Glutamatergic neuron (in vitro differentiated cells): Measurements from ENCODE around the gene DPPA2. TPM values are rescaled to one million over a fixed set of nuclear protein-coding genes. Genes with fewer than 3 reads are reported as not detected.

Experiments
- DNase-seq: peaks from one replicate; pipeline ENCODE4 v3.0.0; 2022
- H3K27ac Mint-ChIP-seq: one replicate; pipeline ENCODE4 v1.8.0; 2020; ENCODE audit warnings: mild to moderate bottlenecking, mixed read lengths, inconsistent platforms; ENCODE audit not compliant: unreplicated experiment
- H3K27me3 Mint-ChIP-seq: one replicate; pipeline ENCODE4 v1.8.0; 2020; ENCODE audit warnings: mild to moderate bottlenecking, moderate library complexity, mixed read lengths, inconsistent platforms; ENCODE audit not compliant: unreplicated experiment
- H3K36me3 Mint-ChIP-seq: one replicate; pipeline ENCODE4 v1.8.0; 2020; ENCODE audit warnings: mild to moderate bottlenecking, mixed read lengths, inconsistent platforms; ENCODE audit not compliant: unreplicated experiment
- H3K4me1 Mint-ChIP-seq: one replicate; pipeline ENCODE4 v1.8.0; 2020; ENCODE audit warnings: mild to moderate bottlenecking, low read depth, mixed read lengths, inconsistent platforms; ENCODE audit not compliant: unreplicated experiment
- H3K4me3 Mint-ChIP-seq: one replicate; pipeline ENCODE4 v1.8.0; 2020; ENCODE audit warnings: mild to moderate bottlenecking, mixed read lengths, inconsistent platforms; ENCODE audit not compliant: unreplicated experiment
- H3K9me3 Mint-ChIP-seq: one replicate; pipeline ENCODE4 v1.8.0; 2020; ENCODE audit warnings: mild to moderate bottlenecking, moderate library complexity, mixed read lengths, inconsistent platforms; ENCODE audit not compliant: unreplicated experiment
- CTCF ChIP-seq: fragments of 200-600 bp; sonication (generic); IDR thresholded peaks from one replicate; pipeline ENCODE4 v1.5.0; 2021; ENCODE audit not compliant: partially characterized antibody, unreplicated experiment
- total RNA-seq: library from RNA; stranded (reverse); fragmentation: NEBNext Ultra II Directional; extraction: Animal tissue kit (Norgen Biotek cat#: 25700); gene quantifications from one replicate; pipeline ENCODE4 v1.2.1, GENCODE V29; 2021; ENCODE audit not compliant: unreplicated experiment

The DPPA2 gene
- total RNA-seq, 1 donor from 2014 or later: 0.42 TPM

DNA sequence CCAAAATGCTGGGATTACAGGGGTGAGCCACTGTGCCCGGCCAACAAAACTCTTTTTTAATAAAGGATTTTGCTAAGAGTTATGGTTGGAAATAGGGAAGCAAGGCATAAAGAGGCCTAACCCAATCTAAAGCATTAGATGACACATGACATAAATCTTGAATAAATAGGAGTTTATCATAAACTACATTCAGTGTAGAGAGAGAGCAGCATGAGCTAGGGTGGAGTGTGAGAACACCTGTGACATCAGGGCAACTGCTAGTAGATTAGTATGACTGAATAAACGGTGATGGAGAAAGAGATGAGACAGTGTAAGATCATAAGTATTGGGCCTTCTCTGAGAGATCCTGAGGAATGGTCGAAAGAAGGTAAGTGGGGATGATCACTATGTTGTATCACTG is 63.7 kb downstream of the DPPA2 start:
- Mint-ChIP-seq H3K36me3 (peaks cover 4% of the 10 kb centered on the region), H3K27me3 (no peaks in the 10 kb centered on the region), H3K4me1 (no peaks in the 10 kb centered on the region), H3K27ac (no peak overlapping the region), H3K9me3 (peaks cover 6% of the 10 kb centered on the region), H3K4me3 (no peak overlapping the region)
- TF ChIP-seq CTCF: no peak
- no peak for DNase-seq

Other genes starting within 250 kb of the DPPA2 start
- not detected for gene MORC1, start 198.4 kb downstream of the DPPA2 start, total RNA-seq
- not detected for gene C3orf85, start 179.8 kb downstream of the DPPA2 start, total RNA-seq
- gene DPPA4, start 21.0 kb upstream of the DPPA2 start, total RNA-seq: 89.5 TPM